GM13977 (cell line): ENCODE measurements around the gene GNB1L.

Experiments used
- DNase-seq: peaks from one replicate; pipeline ENCODE4 v3.0.0; 2012; ENCODE audit warnings: low spot score
- in situ Hi-C: fragments of 300-500 bp; cut with MboI; formaldehyde crosslinking; loops from one replicate; pipeline ENCODE4 v1.12.0; 2022; ENCODE audit warnings: low sequenced_read_pairs, low pct_unique_long_range_greater_than_20kb, mixed read lengths, inconsistent platforms; ENCODE audit not compliant: unreplicated experiment
- TF ChIP-seq, protein P1 (sequence below): IDR thresholded peaks from 2 replicates; pipeline ENCODE4 v1.5.1; 2012; ENCODE audit warnings: mild to moderate bottlenecking, control low read depth; ENCODE audit not compliant: insufficient read depth; ENCODE audit errors: extremely low read depth, missing control alignments

Gene GNB1L

DNA sequence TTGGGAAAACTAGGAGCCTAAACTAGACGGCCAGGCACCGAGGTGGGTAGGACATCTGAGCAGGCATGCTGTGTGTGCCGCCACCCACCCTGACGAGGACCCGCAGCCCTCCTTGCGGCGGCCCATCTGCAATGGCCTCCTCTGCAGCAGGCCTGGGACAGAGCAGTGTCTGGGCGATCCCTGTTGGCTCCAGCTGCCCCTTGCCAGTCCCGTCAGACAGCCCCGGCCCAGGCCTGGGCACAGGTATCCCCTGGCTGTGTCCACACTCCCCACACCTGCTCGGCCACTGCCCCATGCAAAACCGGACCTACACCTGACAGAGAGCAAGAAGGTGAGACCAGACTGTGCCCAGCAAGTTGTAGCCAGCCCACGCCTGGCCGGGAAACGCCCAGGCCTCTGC is 38.7 kb upstream of the GNB1L start:
- in situ Hi-C loops, result loop anchor here (10.0 kb wide), 2 partner anchors 89 to 119 kb away; no protein-coding TSS in a partner anchor
- TF ChIP-seq, protein P1, sequence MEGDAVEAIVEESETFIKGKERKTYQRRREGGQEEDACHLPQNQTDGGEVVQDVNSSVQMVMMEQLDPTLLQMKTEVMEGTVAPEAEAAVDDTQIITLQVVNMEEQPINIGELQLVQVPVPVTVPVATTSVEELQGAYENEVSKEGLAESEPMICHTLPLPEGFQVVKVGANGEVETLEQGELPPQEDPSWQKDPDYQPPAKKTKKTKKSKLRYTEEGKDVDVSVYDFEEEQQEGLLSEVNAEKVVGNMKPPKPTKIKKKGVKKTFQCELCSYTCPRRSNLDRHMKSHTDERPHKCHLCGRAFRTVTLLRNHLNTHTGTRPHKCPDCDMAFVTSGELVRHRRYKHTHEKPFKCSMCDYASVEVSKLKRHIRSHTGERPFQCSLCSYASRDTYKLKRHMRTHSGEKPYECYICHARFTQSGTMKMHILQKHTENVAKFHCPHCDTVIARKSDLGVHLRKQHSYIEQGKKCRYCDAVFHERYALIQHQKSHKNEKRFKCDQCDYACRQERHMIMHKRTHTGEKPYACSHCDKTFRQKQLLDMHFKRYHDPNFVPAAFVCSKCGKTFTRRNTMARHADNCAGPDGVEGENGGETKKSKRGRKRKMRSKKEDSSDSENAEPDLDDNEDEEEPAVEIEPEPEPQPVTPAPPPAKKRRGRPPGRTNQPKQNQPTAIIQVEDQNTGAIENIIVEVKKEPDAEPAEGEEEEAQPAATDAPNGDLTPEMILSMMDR, result no peak
- no peak for DNase-seq

- TF ChIP-seq, protein P1, result no peak
- DNase-seq, result no peak
- in situ Hi-C loops, result loop anchor here (10.0 kb wide), 2 partner anchors 88 to 118 kb away; no protein-coding TSS in a partner anchor
Observed at GRCh38 chr22:19892925-19893324, 38.3 kb upstream of the GNB1L start.

DNA sequence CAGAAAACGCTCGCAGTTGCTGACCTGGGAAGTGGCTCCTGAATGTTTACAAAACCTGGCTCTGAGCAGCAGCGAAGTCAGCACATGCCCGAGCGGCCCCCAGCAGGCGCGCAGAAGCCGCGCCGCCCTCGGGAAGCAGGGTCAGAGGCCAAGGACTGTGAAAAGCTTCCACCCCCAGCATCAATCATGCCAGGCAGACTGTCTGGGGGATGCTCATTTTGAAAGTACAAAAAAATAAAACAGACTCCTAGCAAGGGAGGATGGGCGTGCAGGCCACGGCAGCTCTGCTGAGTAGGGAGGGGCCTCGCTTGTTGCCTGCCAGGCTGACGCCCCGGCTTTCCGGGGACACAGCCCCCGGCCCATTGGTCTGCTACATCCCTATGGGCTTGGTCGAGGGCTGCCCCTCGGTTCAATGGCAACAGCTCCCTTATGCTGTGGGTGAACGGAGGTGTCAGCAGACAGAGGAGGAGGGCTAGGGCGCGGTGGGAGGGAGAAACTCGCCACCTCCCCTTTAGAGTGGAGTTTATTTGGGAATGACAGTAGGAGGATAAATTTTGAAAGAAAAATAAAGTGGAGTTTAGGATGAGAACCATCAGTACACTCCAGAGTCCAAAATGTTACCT is 37.7 kb upstream of the GNB1L start:
- in situ Hi-C loops, result loop anchor here (10.0 kb wide), 2 partner anchors 88 to 118 kb away; no protein-coding TSS in a partner anchor
- peak; percentile 84 for DNase-seq
- TF ChIP-seq, protein P1, result no peak

- DNase-seq, result peak; percentile 92
- in situ Hi-C loops, result loop anchor here (10.0 kb wide), 2 partner anchors 87 to 117 kb away; no protein-coding TSS in a partner anchor
- TF ChIP-seq, protein P1, result no peak
Observed at GRCh38 chr22:19891317-19892256, 36.9 kb upstream of the GNB1L start.

- TF ChIP-seq, protein P1, result no peak
- no peak for DNase-seq
- in situ Hi-C loops, result loop anchor here (10.0 kb wide), 2 partner anchors 86 to 116 kb away; no protein-coding TSS in a partner anchor
Observed at GRCh38 chr22:19890502-19891316, 36.0 kb upstream of the GNB1L start.

DNA sequence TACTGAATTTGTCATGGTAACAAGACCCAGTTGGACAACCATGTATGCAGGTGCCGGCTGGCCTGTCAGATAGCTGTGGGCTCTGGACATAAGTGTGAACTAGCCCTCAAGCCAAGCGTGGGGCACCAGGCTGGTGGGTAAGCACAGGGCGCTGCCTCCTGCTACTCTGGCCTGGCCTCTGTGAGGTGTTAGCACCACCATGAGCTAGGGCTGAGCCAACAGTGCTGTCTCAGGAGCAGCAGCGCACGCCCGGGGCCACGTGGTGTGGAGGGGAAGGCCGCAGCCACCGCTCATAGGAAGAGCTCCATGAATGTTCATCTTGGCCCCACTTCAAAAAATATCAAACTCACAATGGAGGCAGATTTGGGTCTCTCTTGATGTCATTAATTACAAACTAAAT is 35.3 kb upstream of the GNB1L start:
- TF ChIP-seq, protein P1, result no peak
- no peak for DNase-seq
- in situ Hi-C loops, result loop anchor here (10.0 kb wide), 2 partner anchors 85 to 115 kb away; no protein-coding TSS in a partner anchor
